Endodermal cell (in vitro differentiated cells): ENCODE measurements around the gene SEC14L2. TPM values are rescaled to one million over a fixed set of nuclear protein-coding genes. Genes with fewer than 3 reads are reported as not detected.

Source experiments
- DNase-seq: peaks from one replicate; pipeline ENCODE4 v3.0.0-alpha.2; 2017
- H3K27ac ChIP-seq: 2 replicates; pipeline ENCODE4 v1.5.1; 2013; ENCODE audit warnings: mild to moderate bottlenecking, low read depth, low read length, moderate library complexity
- H3K27me3 ChIP-seq: 2 replicates; pipeline ENCODE4 v1.6.1; 2013; ENCODE audit warnings: mild to moderate bottlenecking, low read length, moderate library complexity; ENCODE audit not compliant: insufficient read depth, control insufficient read depth, poor library complexity, severe bottlenecking
- H3K36me3 ChIP-seq: 2 replicates; pipeline ENCODE4 v1.7.0; 2013; ENCODE audit warnings: mild to moderate bottlenecking, low read length, moderate library complexity; ENCODE audit not compliant: control insufficient read depth, insufficient read depth
- H3K4me1 ChIP-seq: one replicate; pipeline ENCODE4 v1.7.0; 2013; ENCODE audit warnings: low read length; ENCODE audit not compliant: control insufficient read depth, insufficient read depth
- H3K4me3 ChIP-seq: 2 replicates; pipeline ENCODE4 v1.5.1; 2013; ENCODE audit warnings: mild to moderate bottlenecking, low read length, moderate library complexity
- H3K9ac ChIP-seq: 2 replicates; pipeline ENCODE4 v1.6.1; 2013; ENCODE audit warnings: mild to moderate bottlenecking, low read length, moderate library complexity; ENCODE audit not compliant: poor library complexity, severe bottlenecking; ENCODE audit errors: extremely low read depth
- H3K9me3 ChIP-seq: 2 replicates; pipeline ENCODE4 v1.6.1; 2013; ENCODE audit warnings: mild to moderate bottlenecking, low read length, moderate library complexity; ENCODE audit not compliant: control insufficient read depth
- H3K27ac Mint-ChIP-seq: 2 replicates; pipeline ENCODE4 v1.8.0; 2020; ENCODE audit warnings: mixed read lengths
- H3K27me3 Mint-ChIP-seq: 2 replicates; pipeline ENCODE4 v1.8.0; 2021; ENCODE audit warnings: mild to moderate bottlenecking, mixed read lengths; ENCODE audit not compliant: insufficient read depth
- H3K36me3 Mint-ChIP-seq: 2 replicates; pipeline ENCODE4 v1.8.0; 2020; ENCODE audit warnings: low read depth, mixed read lengths
- H3K4me1 Mint-ChIP-seq: 2 replicates; pipeline ENCODE4 v1.8.0; 2020; ENCODE audit warnings: mixed read lengths
- H3K4me3 Mint-ChIP-seq: 2 replicates; pipeline ENCODE4 v1.8.0; 2020; ENCODE audit warnings: mild to moderate bottlenecking, moderate library complexity, mixed read lengths
- H3K9me3 Mint-ChIP-seq: 2 replicates; pipeline ENCODE4 v1.8.0; 2020; ENCODE audit warnings: mild to moderate bottlenecking, mixed read lengths
- WGBS, 2 experiments: methylation state at CpG; one replicate each; pipeline versions ENCODE4 v1.1.5 to v1.1.7; 2013; ENCODE audit warnings: missing lambda C conversion rate in 2 of 2, mixed read lengths in 1 of 2; ENCODE audit not compliant: insufficient coverage in 1 of 2, insufficient read length in 1 of 2; 5-methylcytosine and 5-hydroxymethylcytosine counted together
- total RNA-seq, 2 donors: library from RNA; stranded (reverse); fragmentation: NEBNext Ultra II Directional in 1 of 2; extraction: Animal tissue kit (Norgen Biotek cat#: 25700) in 1 of 2; gene quantifications; 2 replicates in 1 of 2; 3 replicates in 1 of 2; pipeline ENCODE4 v1.2.1, GENCODE V29; 2021
- TF ChIP-seq, protein P1 (sequence below): fragments of 200-600 bp; sonication (generic); conservative IDR thresholded peaks from 2 replicates; pipeline ENCODE4 v1.5.0; 2021; ENCODE audit warnings: antibody characterized with exemption, mild to moderate bottlenecking

The SEC14L2 gene
- total RNA-seq, 2 donors from 2014 or later, result 13.9 to 19.1 TPM

DNA sequence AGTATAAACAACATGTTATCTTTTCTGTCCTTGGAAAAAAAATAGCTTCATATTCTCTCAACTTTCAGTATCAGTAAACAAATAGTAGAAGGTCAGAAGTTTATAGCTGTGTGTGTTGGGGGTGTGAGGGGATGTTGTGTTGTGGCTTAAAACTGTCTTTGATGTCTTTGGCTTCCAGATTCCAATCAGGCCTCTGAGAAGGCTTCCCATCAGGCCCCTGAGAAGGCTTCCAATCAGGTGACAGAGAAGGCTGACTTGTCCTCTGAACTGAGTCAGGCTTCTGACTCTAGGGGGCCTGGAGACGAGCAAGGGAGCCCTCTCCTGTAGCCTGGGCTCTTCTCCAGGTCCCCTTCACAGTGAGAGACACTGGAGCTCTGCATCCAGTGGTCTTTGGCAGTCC lies 38.0 kb downstream of the SEC14L2 start:
- H3K4me3 ChIP-seq, result no peak overlapping the region
- H3K9me3 ChIP-seq, result no peaks in the 10 kb centered on the region
- H3K4me1 ChIP-seq, result no peaks in the 10 kb centered on the region
- Mint-ChIP-seq H3K27me3 (peaks cover 3% of the 10 kb centered on the region), H3K4me3 (no peak overlapping the region), H3K9me3 (no peaks in the 10 kb centered on the region), H3K4me1 (no peaks in the 10 kb centered on the region), H3K36me3 (no peaks in the 10 kb centered on the region), H3K27ac (no peak overlapping the region)
- no peak overlapping the region for H3K27ac ChIP-seq
- DNase-seq, result no peak
- TF ChIP-seq, protein P1, sequence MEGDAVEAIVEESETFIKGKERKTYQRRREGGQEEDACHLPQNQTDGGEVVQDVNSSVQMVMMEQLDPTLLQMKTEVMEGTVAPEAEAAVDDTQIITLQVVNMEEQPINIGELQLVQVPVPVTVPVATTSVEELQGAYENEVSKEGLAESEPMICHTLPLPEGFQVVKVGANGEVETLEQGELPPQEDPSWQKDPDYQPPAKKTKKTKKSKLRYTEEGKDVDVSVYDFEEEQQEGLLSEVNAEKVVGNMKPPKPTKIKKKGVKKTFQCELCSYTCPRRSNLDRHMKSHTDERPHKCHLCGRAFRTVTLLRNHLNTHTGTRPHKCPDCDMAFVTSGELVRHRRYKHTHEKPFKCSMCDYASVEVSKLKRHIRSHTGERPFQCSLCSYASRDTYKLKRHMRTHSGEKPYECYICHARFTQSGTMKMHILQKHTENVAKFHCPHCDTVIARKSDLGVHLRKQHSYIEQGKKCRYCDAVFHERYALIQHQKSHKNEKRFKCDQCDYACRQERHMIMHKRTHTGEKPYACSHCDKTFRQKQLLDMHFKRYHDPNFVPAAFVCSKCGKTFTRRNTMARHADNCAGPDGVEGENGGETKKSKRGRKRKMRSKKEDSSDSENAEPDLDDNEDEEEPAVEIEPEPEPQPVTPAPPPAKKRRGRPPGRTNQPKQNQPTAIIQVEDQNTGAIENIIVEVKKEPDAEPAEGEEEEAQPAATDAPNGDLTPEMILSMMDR, result no peak
- no peaks in the 10 kb centered on the region for H3K27me3 ChIP-seq
- no peak overlapping the region for H3K9ac ChIP-seq
- 50 to 68% methylated on average over 1 of the region's 1 CpG for WGBS, 2 experiments
- H3K36me3 ChIP-seq, result no peaks in the 10 kb centered on the region

DNA sequence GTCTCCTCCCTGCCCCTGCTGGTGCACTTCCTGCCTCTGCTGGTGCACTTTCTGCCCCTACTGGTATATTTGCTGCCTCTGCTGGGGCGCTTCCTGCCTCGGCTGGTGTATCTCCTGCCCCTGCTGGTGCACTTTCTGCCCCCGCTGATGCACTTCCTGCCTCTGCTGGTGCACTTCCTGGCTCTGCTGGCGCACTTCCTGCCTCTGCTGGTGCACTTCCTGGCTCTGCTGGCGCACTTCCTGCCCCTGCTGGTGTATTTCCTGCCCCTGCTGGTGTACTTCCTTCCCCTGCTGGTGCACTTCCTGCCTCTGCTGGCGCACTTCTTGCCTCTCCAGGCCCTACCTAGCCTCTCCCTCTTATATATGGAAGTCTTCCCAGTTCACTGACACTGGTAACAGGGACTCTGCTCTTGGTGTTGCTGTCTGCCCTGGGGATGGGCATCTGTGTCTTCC lies 38.9 kb downstream of the SEC14L2 start:
- Mint-ChIP-seq H3K27me3 (peaks cover 5% of the 10 kb centered on the region), H3K9me3 (no peaks in the 10 kb centered on the region), H3K4me1 (no peaks in the 10 kb centered on the region), H3K4me3 (no peak overlapping the region), H3K27ac (no peak overlapping the region), H3K36me3 (no peaks in the 10 kb centered on the region)
- no peak overlapping the region for H3K27ac ChIP-seq
- H3K4me3 ChIP-seq, result no peak overlapping the region
- 86 to 88% methylated on average over 6 of the region's 6 CpGs for WGBS, 2 experiments
- H3K9me3 ChIP-seq, result no peaks in the 10 kb centered on the region
- no peaks in the 10 kb centered on the region for H3K27me3 ChIP-seq
- no peaks in the 10 kb centered on the region for H3K36me3 ChIP-seq
- no peaks in the 10 kb centered on the region for H3K4me1 ChIP-seq
- no peak overlapping the region for H3K9ac ChIP-seq
- no peak for DNase-seq
- TF ChIP-seq, protein P1, result no peak

DNA sequence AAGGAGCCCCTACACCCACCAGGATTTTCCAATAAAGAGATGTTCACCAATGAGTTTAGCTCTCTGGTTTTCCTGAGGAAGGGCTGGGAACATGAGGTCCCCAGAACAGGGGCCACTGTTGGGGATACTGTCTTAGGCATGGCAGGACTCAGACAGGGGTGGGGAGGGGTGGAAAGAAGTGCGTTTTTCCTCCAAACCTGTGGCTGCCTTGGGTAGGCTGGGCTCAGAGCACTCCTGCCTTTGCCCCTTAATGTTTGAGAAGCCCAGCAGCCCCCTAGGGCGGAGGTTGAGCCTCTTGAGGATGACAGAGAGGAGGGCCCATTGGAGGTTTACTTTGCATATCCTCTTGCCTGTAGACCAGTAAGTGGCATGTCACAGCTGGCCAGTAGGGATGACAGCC lies 39.4 kb downstream of the SEC14L2 start:
- Mint-ChIP-seq H3K27me3 (peaks cover 5% of the 10 kb centered on the region), H3K9me3 (no peaks in the 10 kb centered on the region), H3K4me1 (no peaks in the 10 kb centered on the region), H3K27ac (no peak overlapping the region), H3K36me3 (no peaks in the 10 kb centered on the region), H3K4me3 (no peak overlapping the region)
- Histone ChIP-seq H3K4me3 (no peak overlapping the region), H3K27me3 (no peaks in the 10 kb centered on the region), H3K27ac (no peak overlapping the region), H3K4me1 (no peaks in the 10 kb centered on the region), H3K36me3 (no peaks in the 10 kb centered on the region), H3K9ac (no peak overlapping the region), H3K9me3 (no peaks in the 10 kb centered on the region)
- TF ChIP-seq, protein P1, result no peak
- WGBS, 2 experiments, result 86 to 90% methylated on average over 1 to 2 of the region's 2 CpGs
- DNase-seq, result no peak
